Mucosa of descending colon (tissue), 3 donors: ENCODE measurements around the gene CD53. TPM values are rescaled to one million over a fixed set of nuclear protein-coding genes. Genes with fewer than 3 reads are reported as not detected.

Source experiments
- ATAC-seq: fragments of 200-7000 bp; cut with Tn5 transposase; one replicate; pipeline ENCODE4 v1.9.1; 2020; ENCODE audit warnings: mild to moderate bottlenecking, moderate library complexity
- DNase-seq, 3 donors: peaks; one replicate each; pipeline ENCODE4 v3.0.0-alpha.2; 2020
- H3K36me3 ChIP-seq: fragments of 200-600 bp; one replicate; pipeline ENCODE4 v1.8.0; 2021; ENCODE audit warnings: low read depth, mild to moderate bottlenecking
- H3K4me1 ChIP-seq: fragments of 200-600 bp; one replicate; pipeline ENCODE4 v1.8.0; 2021; ENCODE audit warnings: low read depth, mild to moderate bottlenecking
- H3K4me3 ChIP-seq: fragments of 200-600 bp; one replicate; pipeline ENCODE4 v1.8.0; 2021; ENCODE audit warnings: mild to moderate bottlenecking
- H3K9me3 ChIP-seq: fragments of 200-600 bp; one replicate; pipeline ENCODE4 v1.8.0; 2021; ENCODE audit warnings: mild to moderate bottlenecking
- intact Hi-C, 2 donors: fragments of 100-400 bp; cut with DNase I in 1 of 2; cut with micrococcal nuclease in 1 of 2; formaldehyde crosslinking; loops; one replicate each; pipeline versions ENCODE4 v1.11.0 to v1.11.1; 2022; cut with DNase I, micrococcal nuclease
- total RNA-seq, 3 donors: library from RNA; stranded (reverse); fragmentation: NEBNext Ultra II Directional in 2 of 3; extraction: Animal tissue kit (Norgen Biotek cat#: 25700) in 2 of 3; gene quantifications; one replicate each; pipeline versions ENCODE4 v1.2.1 to v1.2.4, GENCODE V29; 2021 to 2023
- TF ChIP-seq, protein P1 (sequence below): fragments of 200-600 bp; IDR thresholded peaks from one replicate; pipeline ENCODE4 v1.8.0; 2022; ENCODE audit warnings: antibody characterized with exemption, mild to moderate bottlenecking
- donor health status: DM: no; HTN: no; CAD: no; lungs with moderate emphysema.
- donor health status: DM: no; HTN: no; CAD: no.
- donor health status: DM: no; HTN: yes; CAD: no.

CD53 gene
- total RNA-seq, 3 donors from 2014 or later: 10.3 to 32.8 (median 28.2) TPM

GRCh38 chr1:110896090-110896489 lies 23.1 kb downstream of the CD53 start:
- Histone ChIP-seq H3K9me3 (no peaks in the 10 kb centered on the region), H3K4me1 (no peaks in the 10 kb centered on the region), H3K4me3 (no peak overlapping the region), H3K36me3 (no peaks in the 10 kb centered on the region)
- TF ChIP-seq, protein P1, sequence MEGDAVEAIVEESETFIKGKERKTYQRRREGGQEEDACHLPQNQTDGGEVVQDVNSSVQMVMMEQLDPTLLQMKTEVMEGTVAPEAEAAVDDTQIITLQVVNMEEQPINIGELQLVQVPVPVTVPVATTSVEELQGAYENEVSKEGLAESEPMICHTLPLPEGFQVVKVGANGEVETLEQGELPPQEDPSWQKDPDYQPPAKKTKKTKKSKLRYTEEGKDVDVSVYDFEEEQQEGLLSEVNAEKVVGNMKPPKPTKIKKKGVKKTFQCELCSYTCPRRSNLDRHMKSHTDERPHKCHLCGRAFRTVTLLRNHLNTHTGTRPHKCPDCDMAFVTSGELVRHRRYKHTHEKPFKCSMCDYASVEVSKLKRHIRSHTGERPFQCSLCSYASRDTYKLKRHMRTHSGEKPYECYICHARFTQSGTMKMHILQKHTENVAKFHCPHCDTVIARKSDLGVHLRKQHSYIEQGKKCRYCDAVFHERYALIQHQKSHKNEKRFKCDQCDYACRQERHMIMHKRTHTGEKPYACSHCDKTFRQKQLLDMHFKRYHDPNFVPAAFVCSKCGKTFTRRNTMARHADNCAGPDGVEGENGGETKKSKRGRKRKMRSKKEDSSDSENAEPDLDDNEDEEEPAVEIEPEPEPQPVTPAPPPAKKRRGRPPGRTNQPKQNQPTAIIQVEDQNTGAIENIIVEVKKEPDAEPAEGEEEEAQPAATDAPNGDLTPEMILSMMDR: no peak
- ATAC-seq (peak; percentile 38), DNase-seq (no peak)
- intact Hi-C loops: no loop called here

GRCh38 chr1:110897681-110898080 lies 24.7 kb downstream of the CD53 start:
- TF ChIP-seq, protein P1: no peak
- H3K4me1 ChIP-seq: no peaks in the 10 kb centered on the region
- no peak for ATAC-seq

DNA sequence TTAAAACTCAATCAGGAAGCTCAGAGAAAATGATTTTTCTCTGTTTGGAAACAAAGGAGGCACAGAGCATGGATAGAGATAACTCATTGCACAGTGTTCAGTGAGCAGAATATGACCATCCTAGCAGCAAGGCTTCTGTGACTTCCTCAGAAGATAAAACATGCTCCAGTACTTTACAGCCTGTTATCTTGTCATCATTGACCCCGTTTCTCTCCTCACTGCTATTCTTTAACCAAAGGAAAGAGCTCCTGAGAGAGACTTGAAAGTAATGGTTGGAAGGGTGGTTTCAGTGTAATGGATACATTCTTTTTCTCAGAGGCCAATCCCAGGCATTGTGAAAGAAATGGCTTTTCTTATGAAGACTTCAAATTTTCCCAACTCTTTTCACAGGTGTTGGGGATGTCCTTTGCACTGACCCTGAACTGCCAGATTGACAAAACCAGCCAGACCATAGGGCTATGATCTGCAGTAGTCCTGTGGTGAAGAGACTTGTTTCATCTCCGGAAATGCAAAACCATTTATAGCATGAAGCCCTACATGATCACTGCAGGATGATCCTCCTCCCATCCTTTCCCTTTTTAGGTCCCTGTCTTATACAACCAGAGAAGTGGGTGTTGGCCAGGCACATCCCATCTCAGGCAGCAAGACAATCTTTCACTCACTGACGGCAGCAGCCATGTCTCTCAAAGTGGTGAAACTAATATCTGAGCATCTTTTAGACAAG lies 25.9 kb downstream of the CD53 start:
- ATAC-seq: no peak
- no peak overlapping the region for H3K4me3 ChIP-seq
- no peak for DNase-seq
- no peaks in the 10 kb centered on the region for H3K36me3 ChIP-seq
- H3K4me1 ChIP-seq: no peaks in the 10 kb centered on the region
- no peaks in the 10 kb centered on the region for H3K9me3 ChIP-seq
- TF ChIP-seq, protein P1: no peak
- intact Hi-C loops: no loop called here

More at GRCh38 chr1:110897681-110898080, 24.7 kb downstream of the CD53 start:
- no peak for DNase-seq
- H3K36me3 ChIP-seq: no peaks in the 10 kb centered on the region
- no peak overlapping the region for H3K4me3 ChIP-seq
- H3K9me3 ChIP-seq: no peaks in the 10 kb centered on the region
- intact Hi-C loops: no loop called here

- intact Hi-C loops: no loop called here
- no peaks in the 10 kb centered on the region for H3K4me1 ChIP-seq
- DNase-seq (no peak), ATAC-seq (no peak)
- no peaks in the 10 kb centered on the region for H3K36me3 ChIP-seq
- no peaks in the 10 kb centered on the region for H3K9me3 ChIP-seq
- H3K4me3 ChIP-seq: no peak overlapping the region
- TF ChIP-seq, protein P1: no peak
These were observed 26.5 kb downstream of the CD53 start for GRCh38 chr1:110899458-110899843.

DNA sequence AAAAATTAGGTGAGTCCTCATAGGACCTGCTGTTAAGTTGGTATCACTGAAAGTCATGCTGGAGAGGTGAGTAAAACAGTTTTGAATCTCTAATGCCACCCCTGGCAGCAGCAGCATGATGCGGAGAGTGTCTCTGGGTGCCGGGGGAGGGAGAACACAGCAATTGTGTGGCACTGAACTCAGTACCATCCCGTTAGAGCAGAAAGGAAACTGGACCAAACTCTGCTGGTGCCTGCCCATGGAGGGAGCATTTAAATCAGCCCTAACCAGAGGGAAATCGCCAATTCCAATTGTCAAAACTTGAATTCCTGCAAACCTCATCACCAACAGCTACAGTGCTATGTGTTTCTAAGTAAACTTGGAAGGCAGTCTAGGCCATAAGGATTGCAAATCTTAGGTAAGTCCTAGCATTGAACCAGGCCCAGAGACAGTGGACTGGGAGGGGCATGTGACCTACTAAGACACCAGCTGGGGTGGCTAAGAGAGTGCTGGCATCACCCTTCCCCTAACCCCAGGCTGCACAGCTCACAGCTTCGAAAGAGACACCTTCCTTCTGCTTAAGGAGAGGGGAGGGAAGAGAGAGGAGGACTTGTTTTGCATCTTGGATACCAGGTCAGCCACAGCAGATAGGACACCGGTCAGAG lies 30.0 kb downstream of the CD53 start:
- TF ChIP-seq, protein P1: no peak
- ATAC-seq (no peak), DNase-seq (no peak)
- H3K4me3 ChIP-seq: no peak overlapping the region
- H3K4me1 ChIP-seq: no peaks in the 10 kb centered on the region
- no peaks in the 10 kb centered on the region for H3K9me3 ChIP-seq
- intact Hi-C loops: no loop called here
- no peaks in the 10 kb centered on the region for H3K36me3 ChIP-seq
